Measurements from ENCODE around the gene JPH4.

DNA sequence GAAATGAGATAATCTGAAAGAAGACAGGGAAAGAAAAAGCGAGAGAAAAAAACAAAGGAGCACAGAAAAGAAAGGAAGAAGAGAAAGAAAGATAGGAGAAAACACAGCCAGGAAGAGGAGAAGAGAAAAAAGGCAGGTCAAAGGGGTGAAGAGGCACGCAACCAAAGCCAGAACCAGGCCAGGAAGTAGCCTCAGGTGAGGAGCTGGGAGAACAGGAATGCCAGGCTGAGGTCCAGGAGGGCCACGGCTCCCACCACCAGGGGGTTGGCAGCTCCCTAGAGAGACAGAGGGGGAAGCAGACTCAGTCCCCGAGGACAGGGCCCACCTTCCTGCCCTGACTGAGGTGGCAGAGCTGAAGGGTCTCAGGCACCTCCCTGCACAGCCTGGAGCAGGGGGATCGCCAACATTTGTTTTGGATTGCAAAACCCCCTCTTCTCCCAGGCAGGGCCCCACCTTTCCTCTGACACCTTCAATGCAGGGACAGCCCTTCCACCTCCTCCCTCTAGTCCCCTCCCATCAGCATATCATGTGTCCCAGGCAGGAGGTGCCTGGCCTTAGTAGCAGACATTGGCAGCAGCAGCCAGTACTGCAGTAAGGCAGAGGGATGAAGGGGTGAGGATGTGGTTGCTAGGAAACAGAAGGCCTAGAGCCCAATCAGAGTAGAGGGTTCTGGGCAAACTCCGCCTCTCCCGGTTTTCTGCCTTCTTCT lies 9.0 kb downstream of the JPH4 start:
- TF ChIP-seq, protein P1, sequence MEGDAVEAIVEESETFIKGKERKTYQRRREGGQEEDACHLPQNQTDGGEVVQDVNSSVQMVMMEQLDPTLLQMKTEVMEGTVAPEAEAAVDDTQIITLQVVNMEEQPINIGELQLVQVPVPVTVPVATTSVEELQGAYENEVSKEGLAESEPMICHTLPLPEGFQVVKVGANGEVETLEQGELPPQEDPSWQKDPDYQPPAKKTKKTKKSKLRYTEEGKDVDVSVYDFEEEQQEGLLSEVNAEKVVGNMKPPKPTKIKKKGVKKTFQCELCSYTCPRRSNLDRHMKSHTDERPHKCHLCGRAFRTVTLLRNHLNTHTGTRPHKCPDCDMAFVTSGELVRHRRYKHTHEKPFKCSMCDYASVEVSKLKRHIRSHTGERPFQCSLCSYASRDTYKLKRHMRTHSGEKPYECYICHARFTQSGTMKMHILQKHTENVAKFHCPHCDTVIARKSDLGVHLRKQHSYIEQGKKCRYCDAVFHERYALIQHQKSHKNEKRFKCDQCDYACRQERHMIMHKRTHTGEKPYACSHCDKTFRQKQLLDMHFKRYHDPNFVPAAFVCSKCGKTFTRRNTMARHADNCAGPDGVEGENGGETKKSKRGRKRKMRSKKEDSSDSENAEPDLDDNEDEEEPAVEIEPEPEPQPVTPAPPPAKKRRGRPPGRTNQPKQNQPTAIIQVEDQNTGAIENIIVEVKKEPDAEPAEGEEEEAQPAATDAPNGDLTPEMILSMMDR (conservative IDR thresholded peaks at IDR 0.05; ENCODE audit: low read length), result no peak
- no peak for TF ChIP-seq EZH2phosphoT487 (IDR thresholded peaks at IDR 0.05; ENCODE audit: borderline replicate concordance, low read depth, low read length)

Measured in OCI-LY7 (cell line).